ENCODE data around the gene PPP1R37.

PPP1R37 gene

GRCh38 chr19:45070861-45071544 lies 22.0 kb upstream of the PPP1R37 start:
- in situ Hi-C loops (cut with MboI; ENCODE audit: low sequenced_read_pairs), result no loop called here

GRCh38 chr19:45071545-45071938 lies 21.4 kb upstream of the PPP1R37 start:
- in situ Hi-C loops (cut with MboI; ENCODE audit: low sequenced_read_pairs), result no loop called here

GRCh38 chr19:45071969-45072790 lies 20.8 kb upstream of the PPP1R37 start:
- in situ Hi-C loops (cut with MboI; ENCODE audit: low sequenced_read_pairs), result no loop called here

- in situ Hi-C loops (cut with MboI; ENCODE audit: low sequenced_read_pairs), result no loop called here
Observed at GRCh38 chr19:45074744-45075300, 18.2 kb upstream of the PPP1R37 start.

- in situ Hi-C loops (cut with MboI; ENCODE audit: low sequenced_read_pairs), result no loop called here
Observed at GRCh38 chr19:45075301-45076028, 17.5 kb upstream of the PPP1R37 start.

GRCh38 chr19:45076029-45076850 lies 16.7 kb upstream of the PPP1R37 start, which contains the start of gene ZNF296:
Gene ZNF296 (minus strand): TSS chr19:45076478. CDS start chr19:45076373, 105 bp downstream.
- in situ Hi-C loops (cut with MboI; ENCODE audit: low sequenced_read_pairs), result no loop called here

- in situ Hi-C loops (cut with MboI; ENCODE audit: low sequenced_read_pairs), result no loop called here
Observed at GRCh38 chr19:45076851-45077730, 15.9 kb upstream of the PPP1R37 start.

GRCh38 chr19:45078390-45079062 lies 14.5 kb upstream of the PPP1R37 start:
- in situ Hi-C loops (cut with MboI; ENCODE audit: low sequenced_read_pairs), result no loop called here

- in situ Hi-C loops (cut with MboI; ENCODE audit: low sequenced_read_pairs), result no loop called here
Observed at GRCh38 chr19:45079063-45079910, 13.7 kb upstream of the PPP1R37 start, which contains the start of gene GEMIN7. Gene GEMIN7 (plus strand): TSS chr19:45079260. CDS start chr19:45090115, 10,855 bp downstream.

GRCh38 chr19:45079911-45080370 lies 13.0 kb upstream of the PPP1R37 start:
- in situ Hi-C loops (cut with MboI; ENCODE audit: low sequenced_read_pairs), result no loop called here

- in situ Hi-C loops (cut with MboI; ENCODE audit: low sequenced_read_pairs), result no loop called here
Observed at GRCh38 chr19:45082170-45082569, 10.8 kb upstream of the PPP1R37 start.

- in situ Hi-C loops (cut with MboI; ENCODE audit: low sequenced_read_pairs), result no loop called here
Observed at GRCh38 chr19:45086480-45086879, 6.5 kb upstream of the PPP1R37 start.

- in situ Hi-C loops (cut with MboI; ENCODE audit: low sequenced_read_pairs), result no loop called here
Observed at GRCh38 chr19:45087531-45087930, 5.4 kb upstream of the PPP1R37 start.

GRCh38 chr19:45090034-45090433 lies 2.9 kb upstream of the PPP1R37 start:
- in situ Hi-C loops (cut with MboI; ENCODE audit: low sequenced_read_pairs), result no loop called here

GRCh38 chr19:45090606-45091005 lies 2.4 kb upstream of the PPP1R37 start:
- in situ Hi-C loops (cut with MboI; ENCODE audit: low sequenced_read_pairs), result no loop called here

- in situ Hi-C loops (cut with MboI; ENCODE audit: low sequenced_read_pairs), result no loop called here
Observed at GRCh38 chr19:45091031-45091923, 1.7 kb upstream of the PPP1R37 start.

GRCh38 chr19:45094137-45094536 lies 1.2 kb downstream of the PPP1R37 start:
- in situ Hi-C loops (cut with MboI; ENCODE audit: low sequenced_read_pairs), result no loop called here

All from HL-60/S4 (cell line).